Stimulated activated CD4-positive, alpha-beta T cell treated with anti-CD3 and anti-CD28 coated beads, Interleukin-2, amount 100 ng/mL, for 48 hours (primary cell): ENCODE data around the gene DYNC1H1.
"Not testable (repeated sequence)": the region's sequence is repeated elsewhere in the genome, so short reads cannot be mapped to it uniquely, and the experiment has no call there.

Source experiments
- DNase-seq, 2 donors: peaks; one replicate each; pipeline ENCODE4 v3.0.0-alpha.2; 2020

The DYNC1H1 gene

GRCh38 chr14:102043251-102044025 is 79.1 kb downstream of the DYNC1H1 start:
- DNase-seq = no peak

GRCh38 chr14:102044566-102044965 is 80.2 kb downstream of the DYNC1H1 start:
- DNase-seq = no peak

- no peak for DNase-seq
Measured at GRCh38 chr14:102046337-102047278, 82.2 kb downstream of the DYNC1H1 start.

GRCh38 chr14:102047808-102048540 is 83.6 kb downstream of the DYNC1H1 start:
- DNase-seq = no peak

GRCh38 chr14:102049258-102050025 is 85.1 kb downstream of the DYNC1H1 start:
- no peak for DNase-seq

GRCh38 chr14:102050026-102050405 is 85.6 kb downstream of the DYNC1H1 start:
- DNase-seq = no peak

- DNase-seq = no peak
Measured at GRCh38 chr14:102050625-102051024, 86.3 kb downstream of the DYNC1H1 start.

GRCh38 chr14:102052522-102052921 is 88.1 kb downstream of the DYNC1H1 start:
- no peak for DNase-seq

GRCh38 chr14:102055181-102055901 is 91.0 kb downstream of the DYNC1H1 start:
- no peak for DNase-seq

- no peak for DNase-seq
Measured at GRCh38 chr14:102056694-102057442, 92.5 kb downstream of the DYNC1H1 start.

- no peak for DNase-seq
Measured at GRCh38 chr14:102057480-102058114, 93.2 kb downstream of the DYNC1H1 start.

- DNase-seq = no peak
Measured at GRCh38 chr14:102058146-102058545, 93.8 kb downstream of the DYNC1H1 start.

GRCh38 chr14:102058961-102059360 is 94.6 kb downstream of the DYNC1H1 start:
- DNase-seq = no peak

- peak; percentile 56 to 60 for DNase-seq
Measured at GRCh38 chr14:102063109-102063807, 98.9 kb downstream of the DYNC1H1 start.

GRCh38 chr14:102063808-102064429 is 99.5 kb downstream of the DYNC1H1 start:
- no peak for DNase-seq

GRCh38 chr14:102064590-102064989 is 100.2 kb downstream of the DYNC1H1 start:
- not testable (repeated sequence) for DNase-seq

- DNase-seq = no peak
Measured at GRCh38 chr14:102066041-102066451, 101.7 kb downstream of the DYNC1H1 start.

GRCh38 chr14:102071283-102071998 is 107.1 kb downstream of the DYNC1H1 start:
- DNase-seq = no peak
